SK-N-SH treated with all-trans-retinoic acid at 6 μM for 48 hours (cell line): ENCODE data around the gene KRT17.

ENCODE experiments used
- ATAC-seq: fragments of 200-7000 bp; cut with Tn5 transposase; 3 replicates; pipeline ENCODE4 v1.9.1; 2020; ENCODE audit warnings: mild to moderate bottlenecking, moderate library complexity
- ARNTL ChIP-seq: fragments of 450-650 bp; formaldehyde crosslinking; IDR thresholded peaks from 2 replicates; pipeline ENCODE4 v1.5.0; 2020; ENCODE audit warnings: low read depth, mild to moderate bottlenecking, moderate library complexity, borderline replicate concordance
- BACH2 ChIP-seq: fragments of 250-450 bp; sonication (Bioruptor Pico); IDR thresholded peaks from 2 replicates; pipeline ENCODE4 v1.9.0; 2021; ENCODE audit warnings: mild to moderate bottlenecking, borderline replicate concordance
- CSDC2 ChIP-seq: fragments of 250-450 bp; sonication (Bioruptor Pico); IDR thresholded peaks from 2 replicates; pipeline ENCODE4 v1.5.0; 2020; ENCODE audit warnings: mild to moderate bottlenecking, moderate library complexity
- ESRRG ChIP-seq: fragments of 250-450 bp; sonication (Bioruptor Pico); IDR thresholded peaks from 2 replicates; pipeline ENCODE4 v1.6.1; 2021; ENCODE audit warnings: mild to moderate bottlenecking
- ISL1 ChIP-seq: fragments of 250-450 bp; sonication (Bioruptor Pico); IDR thresholded peaks from 2 replicates; pipeline ENCODE4 v2.1.2; 2022; ENCODE audit warnings: mild to moderate bottlenecking, moderate library complexity
- OSR1 ChIP-seq: fragments of 250-450 bp; sonication (Bioruptor Pico); IDR thresholded peaks from 2 replicates; pipeline ENCODE4 v1.8.0; 2022; ENCODE audit warnings: moderate library complexity, mild to moderate bottlenecking, inconsistent platforms
- PPARA ChIP-seq: fragments of 250-450 bp; sonication (Bioruptor Pico); IDR thresholded peaks from 2 replicates; pipeline ENCODE4 v1.5.0; 2020; ENCODE audit warnings: mild to moderate bottlenecking, borderline replicate concordance
- RARB ChIP-seq: fragments of 250-450 bp; sonication (Bioruptor Pico); IDR thresholded peaks from 2 replicates; pipeline ENCODE4 v1.8.0; 2021; ENCODE audit warnings: mild to moderate bottlenecking, moderate library complexity
- SNAI2 ChIP-seq: fragments of 250-450 bp; sonication (Bioruptor Pico); IDR thresholded peaks from 2 replicates; pipeline ENCODE4 v1.5.0; 2020; ENCODE audit warnings: mild to moderate bottlenecking, moderate library complexity
- TCF4 ChIP-seq: fragments of 250-450 bp; sonication (Bioruptor Pico); IDR thresholded peaks from 2 replicates; pipeline ENCODE4 v1.8.0; 2021; ENCODE audit warnings: mild to moderate bottlenecking, moderate library complexity, borderline replicate concordance
- TOX ChIP-seq: fragments of 250-450 bp; sonication (Bioruptor Pico); IDR thresholded peaks from 2 replicates; pipeline ENCODE4 v1.8.0; 2021; ENCODE audit warnings: mild to moderate bottlenecking, moderate library complexity, borderline replicate concordance
- ZC3H10 ChIP-seq: fragments of 250-450 bp; sonication (Bioruptor Pico); IDR thresholded peaks from 2 replicates; pipeline ENCODE4 v1.5.1; 2021; ENCODE audit warnings: mild to moderate bottlenecking, moderate library complexity
- ZFP3 ChIP-seq: fragments of 250-450 bp; sonication (Bioruptor Pico); IDR thresholded peaks from 2 replicates; pipeline ENCODE4 v1.5.0; 2020; ENCODE audit warnings: mild to moderate bottlenecking, moderate library complexity
- ZFP30 ChIP-seq: fragments of 450-650 bp; formaldehyde crosslinking; IDR thresholded peaks from 2 replicates; pipeline ENCODE4 v1.5.0; 2022; ENCODE audit warnings: mild to moderate bottlenecking, moderate library complexity
- ZNF565 ChIP-seq: fragments of 450-650 bp; formaldehyde crosslinking; conservative IDR thresholded peaks from 2 replicates; pipeline ENCODE4 v1.5.0; 2020; ENCODE audit warnings: low read depth, mild to moderate bottlenecking, moderate library complexity
- ZNF8 ChIP-seq: fragments of 450-650 bp; formaldehyde crosslinking; IDR thresholded peaks from 2 replicates; pipeline ENCODE4 v1.5.0; 2020; ENCODE audit warnings: mild to moderate bottlenecking, moderate library complexity
- TF ChIP-seq, protein P1 (sequence below): fragments of 250-450 bp; sonication (Bioruptor Pico); IDR thresholded peaks from 2 replicates; pipeline ENCODE4 v1.8.0; 2020; ENCODE audit warnings: mild to moderate bottlenecking, moderate library complexity, borderline replicate concordance
- TF ChIP-seq, protein P2 (sequence below): fragments of 250-450 bp; sonication (Bioruptor Pico); IDR thresholded peaks from 2 replicates; pipeline ENCODE4 v1.8.0; 2021; ENCODE audit warnings: low read depth, mild to moderate bottlenecking, moderate library complexity, borderline replicate concordance
- TF ChIP-seq, protein P3 (sequence below): fragments of 250-450 bp; sonication (Bioruptor Pico); IDR thresholded peaks from 2 replicates; pipeline ENCODE4 v1.5.0; 2020; ENCODE audit warnings: mild to moderate bottlenecking, moderate library complexity
- TF ChIP-seq, protein P4 (sequence below): fragments of 250-450 bp; sonication (Bioruptor Pico); IDR thresholded peaks from 2 replicates; pipeline ENCODE4 v1.5.1; 2020; ENCODE audit warnings: low read depth, mild to moderate bottlenecking, moderate library complexity
- TF ChIP-seq, protein P5 (sequence below): fragments of 250-450 bp; sonication (Bioruptor Pico); IDR thresholded peaks from 2 replicates; pipeline ENCODE4 v1.5.1; 2021; ENCODE audit warnings: mild to moderate bottlenecking, moderate library complexity

Gene KRT17

DNA sequence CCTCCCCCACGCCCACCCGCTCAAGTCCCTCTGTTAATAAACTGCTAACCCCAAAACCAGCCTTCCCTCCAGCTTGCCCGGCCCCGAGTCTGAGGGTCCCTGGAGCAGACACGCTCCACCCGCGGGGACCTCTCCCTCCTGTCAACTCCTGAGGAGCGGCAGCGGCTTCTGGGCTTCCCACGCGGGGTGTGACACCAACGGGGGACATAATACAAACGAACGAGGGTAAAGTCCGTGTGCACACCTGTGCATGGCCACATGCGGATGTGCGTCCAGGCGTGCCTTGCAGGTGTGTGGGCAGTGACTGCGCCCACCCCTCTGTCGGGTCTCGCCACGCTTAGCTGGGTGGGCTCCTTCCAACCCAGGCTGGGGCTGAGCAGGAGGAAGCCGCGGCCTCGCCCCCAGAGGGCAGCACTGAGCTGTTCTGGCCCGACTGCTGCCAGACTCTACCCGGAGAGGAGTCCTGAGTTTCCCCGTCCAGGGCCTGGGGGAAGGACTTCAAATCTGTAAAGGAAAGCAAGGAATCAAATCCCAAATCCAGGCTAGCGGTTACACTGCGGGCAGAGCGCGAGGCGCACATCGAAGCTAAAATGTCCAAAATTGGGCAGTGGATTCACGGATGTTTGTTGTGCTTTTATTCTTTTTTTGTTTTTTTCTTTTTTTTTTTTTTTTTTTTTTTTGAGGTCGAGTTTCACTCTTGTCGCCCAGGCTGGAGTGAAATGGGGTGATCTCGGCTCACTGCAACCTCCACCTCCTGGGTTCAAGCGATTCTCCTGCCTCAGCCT, 24.2 kb upstream of the KRT17 start (continued):
- no peak for TF ChIP-seq TOX
- no peak for TF ChIP-seq RARB
- TF ChIP-seq, all 23 proteins: peak for 0

DNA sequence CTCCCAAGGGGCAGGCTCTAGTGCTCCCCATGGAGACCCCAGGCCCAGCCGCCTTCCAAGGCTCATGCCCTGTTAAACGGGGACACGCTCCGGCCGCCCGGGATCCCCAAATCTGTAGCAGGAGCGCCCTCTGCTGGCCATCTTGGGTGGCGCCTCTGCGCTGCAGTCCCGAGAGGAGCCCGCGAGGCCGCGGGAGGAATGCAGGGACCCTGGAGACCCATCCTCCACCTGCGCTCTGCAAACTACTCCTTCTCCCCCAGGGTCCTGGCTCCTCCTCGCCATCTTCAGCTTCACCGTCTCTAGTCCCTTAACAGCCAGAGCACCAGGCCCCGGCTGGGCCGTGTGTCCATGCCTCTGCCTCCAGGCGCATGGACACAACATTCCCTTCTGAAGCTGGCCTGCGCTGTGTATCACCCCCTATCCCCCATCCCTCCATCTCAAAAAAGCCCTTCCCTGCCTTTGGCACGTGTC, 23.6 kb upstream of the KRT17 start:
- no peak for TF ChIP-seq RARB
- TF ChIP-seq, protein P1, sequence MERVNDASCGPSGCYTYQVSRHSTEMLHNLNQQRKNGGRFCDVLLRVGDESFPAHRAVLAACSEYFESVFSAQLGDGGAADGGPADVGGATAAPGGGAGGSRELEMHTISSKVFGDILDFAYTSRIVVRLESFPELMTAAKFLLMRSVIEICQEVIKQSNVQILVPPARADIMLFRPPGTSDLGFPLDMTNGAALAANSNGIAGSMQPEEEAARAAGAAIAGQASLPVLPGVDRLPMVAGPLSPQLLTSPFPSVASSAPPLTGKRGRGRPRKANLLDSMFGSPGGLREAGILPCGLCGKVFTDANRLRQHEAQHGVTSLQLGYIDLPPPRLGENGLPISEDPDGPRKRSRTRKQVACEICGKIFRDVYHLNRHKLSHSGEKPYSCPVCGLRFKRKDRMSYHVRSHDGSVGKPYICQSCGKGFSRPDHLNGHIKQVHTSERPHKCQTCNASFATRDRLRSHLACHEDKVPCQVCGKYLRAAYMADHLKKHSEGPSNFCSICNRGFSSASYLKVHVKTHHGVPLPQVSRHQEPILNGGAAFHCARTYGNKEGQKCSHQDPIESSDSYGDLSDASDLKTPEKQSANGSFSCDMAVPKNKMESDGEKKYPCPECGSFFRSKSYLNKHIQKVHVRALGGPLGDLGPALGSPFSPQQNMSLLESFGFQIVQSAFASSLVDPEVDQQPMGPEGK (CRISPR knock-in tag): no peak
- TF ChIP-seq ZFP3 (CRISPR knock-in tag): no peak
- TF ChIP-seq ISL1 (CRISPR knock-in tag): no peak
- no peak for TF ChIP-seq OSR1
- TF ChIP-seq, protein P2, sequence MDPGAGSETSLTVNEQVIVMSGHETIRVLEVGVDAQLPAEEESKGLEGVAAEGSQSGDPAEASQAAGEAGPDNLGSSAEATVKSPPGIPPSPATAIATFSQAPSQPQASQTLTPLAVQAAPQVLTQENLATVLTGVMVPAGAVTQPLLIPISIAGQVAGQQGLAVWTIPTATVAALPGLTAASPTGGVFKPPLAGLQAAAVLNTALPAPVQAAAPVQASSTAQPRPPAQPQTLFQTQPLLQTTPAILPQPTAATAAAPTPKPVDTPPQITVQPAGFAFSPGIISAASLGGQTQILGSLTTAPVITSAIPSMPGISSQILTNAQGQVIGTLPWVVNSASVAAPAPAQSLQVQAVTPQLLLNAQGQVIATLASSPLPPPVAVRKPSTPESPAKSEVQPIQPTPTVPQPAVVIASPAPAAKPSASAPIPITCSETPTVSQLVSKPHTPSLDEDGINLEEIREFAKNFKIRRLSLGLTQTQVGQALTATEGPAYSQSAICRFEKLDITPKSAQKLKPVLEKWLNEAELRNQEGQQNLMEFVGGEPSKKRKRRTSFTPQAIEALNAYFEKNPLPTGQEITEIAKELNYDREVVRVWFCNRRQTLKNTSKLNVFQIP: no peak
- TF ChIP-seq BACH2 (CRISPR knock-in tag): no peak
- TF ChIP-seq ZNF565 (CRISPR knock-in tag): no peak
- no peak for TF ChIP-seq ESRRG (CRISPR knock-in tag)
- no peak for TF ChIP-seq ARNTL
- TF ChIP-seq ZFP30 (CRISPR knock-in tag): no peak
- no peak for TF ChIP-seq ZNF8
- TF ChIP-seq, protein P3, sequence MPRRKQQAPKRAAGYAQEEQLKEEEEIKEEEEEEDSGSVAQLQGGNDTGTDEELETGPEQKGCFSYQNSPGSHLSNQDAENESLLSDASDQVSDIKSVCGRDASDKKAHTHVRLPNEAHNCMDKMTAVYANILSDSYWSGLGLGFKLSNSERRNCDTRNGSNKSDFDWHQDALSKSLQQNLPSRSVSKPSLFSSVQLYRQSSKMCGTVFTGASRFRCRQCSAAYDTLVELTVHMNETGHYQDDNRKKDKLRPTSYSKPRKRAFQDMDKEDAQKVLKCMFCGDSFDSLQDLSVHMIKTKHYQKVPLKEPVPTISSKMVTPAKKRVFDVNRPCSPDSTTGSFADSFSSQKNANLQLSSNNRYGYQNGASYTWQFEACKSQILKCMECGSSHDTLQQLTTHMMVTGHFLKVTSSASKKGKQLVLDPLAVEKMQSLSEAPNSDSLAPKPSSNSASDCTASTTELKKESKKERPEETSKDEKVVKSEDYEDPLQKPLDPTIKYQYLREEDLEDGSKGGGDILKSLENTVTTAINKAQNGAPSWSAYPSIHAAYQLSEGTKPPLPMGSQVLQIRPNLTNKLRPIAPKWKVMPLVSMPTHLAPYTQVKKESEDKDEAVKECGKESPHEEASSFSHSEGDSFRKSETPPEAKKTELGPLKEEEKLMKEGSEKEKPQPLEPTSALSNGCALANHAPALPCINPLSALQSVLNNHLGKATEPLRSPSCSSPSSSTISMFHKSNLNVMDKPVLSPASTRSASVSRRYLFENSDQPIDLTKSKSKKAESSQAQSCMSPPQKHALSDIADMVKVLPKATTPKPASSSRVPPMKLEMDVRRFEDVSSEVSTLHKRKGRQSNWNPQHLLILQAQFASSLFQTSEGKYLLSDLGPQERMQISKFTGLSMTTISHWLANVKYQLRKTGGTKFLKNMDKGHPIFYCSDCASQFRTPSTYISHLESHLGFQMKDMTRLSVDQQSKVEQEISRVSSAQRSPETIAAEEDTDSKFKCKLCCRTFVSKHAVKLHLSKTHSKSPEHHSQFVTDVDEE (CRISPR knock-in tag): no peak
- no peak for TF ChIP-seq PPARA (CRISPR knock-in tag)
- ATAC-seq: peak; percentile 95

DNA sequence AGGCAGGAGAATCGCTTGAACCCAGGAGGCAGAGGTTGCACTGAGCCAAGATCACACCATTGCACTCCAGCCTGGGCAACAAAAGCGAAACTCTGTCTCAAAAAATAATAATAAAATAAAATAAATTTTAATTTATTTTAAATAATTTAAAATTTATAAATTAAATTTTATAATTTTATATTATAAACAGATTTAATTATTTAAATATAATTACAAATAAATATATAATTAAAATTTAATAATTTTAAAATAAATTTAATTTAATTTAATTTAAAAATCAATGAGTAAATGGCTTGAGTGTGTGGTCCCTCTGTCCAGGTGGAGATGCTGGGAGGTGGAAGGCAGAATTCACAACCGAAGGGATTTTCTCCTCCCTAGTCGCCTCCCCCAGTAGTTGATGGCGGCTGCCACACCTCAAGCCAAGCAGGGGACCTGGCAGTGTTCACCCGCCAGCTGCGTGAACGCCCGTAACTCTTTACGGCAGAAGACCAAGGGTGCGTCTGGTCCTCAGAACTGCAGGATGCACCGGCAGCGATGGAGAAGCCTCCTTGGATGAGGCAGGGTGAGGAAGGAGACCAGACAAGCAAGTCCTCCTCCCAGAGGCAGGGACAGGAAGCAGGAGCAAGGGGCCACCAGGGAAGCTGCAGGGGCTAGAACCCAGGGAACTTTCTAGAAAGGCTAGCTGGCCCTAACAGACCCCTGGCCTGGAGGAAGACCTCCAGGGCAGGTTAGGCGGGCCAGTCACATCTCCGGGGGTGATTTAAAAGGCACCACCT, 22.9 kb upstream of the KRT17 start:
- no peak for ATAC-seq
- TF ChIP-seq TCF4 (CRISPR knock-in tag) (no peak), ZFP30 (CRISPR knock-in tag) (no peak), BACH2 (CRISPR knock-in tag) (no peak), PPARA (CRISPR knock-in tag) (no peak), OSR1 (no peak), ZNF8 (no peak), CSDC2 (no peak), ISL1 (CRISPR knock-in tag) (no peak), TOX (no peak), ZC3H10 (no peak), SNAI2 (CRISPR knock-in tag) (no peak)
- TF ChIP-seq, protein P4, sequence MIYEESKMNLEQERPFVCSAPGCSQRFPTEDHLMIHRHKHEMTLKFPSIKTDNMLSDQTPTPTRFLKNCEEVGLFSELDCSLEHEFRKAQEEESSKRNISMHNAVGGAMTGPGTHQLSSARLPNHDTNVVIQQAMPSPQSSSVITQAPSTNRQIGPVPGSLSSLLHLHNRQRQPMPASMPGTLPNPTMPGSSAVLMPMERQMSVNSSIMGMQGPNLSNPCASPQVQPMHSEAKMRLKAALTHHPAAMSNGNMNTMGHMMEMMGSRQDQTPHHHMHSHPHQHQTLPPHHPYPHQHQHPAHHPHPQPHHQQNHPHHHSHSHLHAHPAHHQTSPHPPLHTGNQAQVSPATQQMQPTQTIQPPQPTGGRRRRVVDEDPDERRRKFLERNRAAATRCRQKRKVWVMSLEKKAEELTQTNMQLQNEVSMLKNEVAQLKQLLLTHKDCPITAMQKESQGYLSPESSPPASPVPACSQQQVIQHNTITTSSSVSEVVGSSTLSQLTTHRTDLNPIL (CRISPR knock-in tag): no peak
- TF ChIP-seq, protein P1 (CRISPR knock-in tag): no peak
- TF ChIP-seq, protein P2: no peak
- TF ChIP-seq, protein P5, sequence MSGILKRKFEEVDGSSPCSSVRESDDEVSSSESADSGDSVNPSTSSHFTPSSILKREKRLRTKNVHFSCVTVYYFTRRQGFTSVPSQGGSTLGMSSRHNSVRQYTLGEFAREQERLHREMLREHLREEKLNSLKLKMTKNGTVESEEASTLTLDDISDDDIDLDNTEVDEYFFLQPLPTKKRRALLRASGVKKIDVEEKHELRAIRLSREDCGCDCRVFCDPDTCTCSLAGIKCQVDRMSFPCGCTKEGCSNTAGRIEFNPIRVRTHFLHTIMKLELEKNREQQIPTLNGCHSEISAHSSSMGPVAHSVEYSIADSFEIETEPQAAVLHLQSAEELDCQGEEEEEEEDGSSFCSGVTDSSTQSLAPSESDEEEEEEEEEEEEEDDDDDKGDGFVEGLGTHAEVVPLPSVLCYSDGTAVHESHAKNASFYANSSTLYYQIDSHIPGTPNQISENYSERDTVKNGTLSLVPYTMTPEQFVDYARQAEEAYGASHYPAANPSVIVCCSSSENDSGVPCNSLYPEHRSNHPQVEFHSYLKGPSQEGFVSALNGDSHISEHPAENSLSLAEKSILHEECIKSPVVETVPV: no peak
